Neural progenitor cell (in vitro differentiated cells): ENCODE results near the gene PPT2.

ENCODE experiments used
- CTCF ChIP-seq: fragments of 200-600 bp; sonication (generic); IDR thresholded peaks from 2 replicates; pipeline ENCODE4 v1.5.1; 2017; ENCODE audit warnings: antibody characterized with exemption, mild to moderate bottlenecking
- EZH2 ChIP-seq: fragments of 200-600 bp; sonication (generic); IDR thresholded peaks from 2 replicates; pipeline ENCODE4 v1.6.1; 2017; ENCODE audit warnings: antibody characterized with exemption, mild to moderate bottlenecking, moderate library complexity

GRCh38 chr6:32168807-32169591 lies 15.1 kb downstream of the PPT2 start:
- TF ChIP-seq CTCF = no peak
- no peak for TF ChIP-seq EZH2
